K562 (cell line): ENCODE data around the gene LGI4. TPM values are rescaled to one million over a fixed set of nuclear protein-coding genes. Genes with fewer than 3 reads are reported as not detected.

Experiments
- ATAC-seq: fragments of 200-7000 bp; cut with Tn5 transposase; 3 replicates; pipeline ENCODE4 v1.9.1; 2020; ENCODE audit warnings: moderate library complexity
- BruUV-seq: library from RNA; stranded (reverse); fragments of 400-500 nt; replicated peaks from 2 replicates; lab custom pipeline; 2021; lab: Mats Ljungman, UMichigan
- CTCF ChIA-PET: fragments of 300-600 bp; formaldehyde crosslinking; extraction: SDS; loops from one replicate; lab custom pipeline; 2021; ENCODE audit warnings: low intra/inter-chr PET ratio; lab: Yijun Ruan, JAX
- POLR2A ChIA-PET: fragments of 300-600, 350-650 bp; sonication (Branson Sonifier 250); formaldehyde crosslinking; extraction: SDS; loops from one replicate; lab custom pipeline; 2021; ENCODE audit warnings: antibody characterized with exemption, inconsistent platforms; lab: Yijun Ruan, JAX
- DNase-seq, 4 experiments: peaks; one replicate each; pipeline versions ENCODE4 v3.0.0 to v3.0.0-alpha.2; 2011 to 2018; ENCODE audit warnings: low spot score in 3 of 4, mixed read lengths in 3 of 4; ENCODE audit errors: extremely low read depth in 1 of 4
- FAIRE-seq: peaks from 2 replicates; lab custom pipeline; 2011; peaks lifted over from hg19 to GRCh38; lab: Jason Lieb, UNC
- H2AFZ ChIP-seq: 2 replicates; pipeline ENCODE4 v1.6.0; 2011; ENCODE audit warnings: low read depth, low read length, control low read depth, inconsistent platforms
- H3K27ac ChIP-seq: fragments of 200-600 bp; 3 replicates; pipeline ENCODE4 v1.8.0; 2011; ENCODE audit warnings: low read depth, mild to moderate bottlenecking, control low read depth, inconsistent platforms, low read length, moderate library complexity, mixed read lengths; ENCODE audit errors: extremely low read depth
- H3K27me3 ChIP-seq, 2 experiments: fragments of 300-600 bp in 1 of 2; 2 replicates in 1 of 2; 3 replicates in 1 of 2; pipeline versions ENCODE4 v1.6.0 to v1.8.0; 2011; ENCODE audit warnings: inconsistent platforms in 2 of 2, low read length in 2 of 2, mild to moderate bottlenecking in 1 of 2, mixed read lengths in 1 of 2, moderate library complexity in 1 of 2; ENCODE audit not compliant: control insufficient read depth in 2 of 2, insufficient read depth in 2 of 2
- H3K36me3 ChIP-seq: fragments of 300-600 bp; 3 replicates; pipeline ENCODE4 v1.8.0; 2011; ENCODE audit warnings: mild to moderate bottlenecking, low read length, inconsistent platforms; ENCODE audit not compliant: control insufficient read depth, insufficient read depth
- H3K4me1 ChIP-seq, 2 experiments: fragments of 200-600 bp in 1 of 2; replicated peaks in 1 of 2; 2 replicates in 1 of 2; 3 replicates in 1 of 2; pipeline versions ENCODE4 v1.5.1 to v1.8.0; 2011; ENCODE audit warnings: inconsistent platforms in 2 of 2, low read length in 2 of 2, mild to moderate bottlenecking in 1 of 2, mixed read lengths in 1 of 2, moderate library complexity in 1 of 2; ENCODE audit not compliant: control insufficient read depth in 2 of 2, insufficient read depth in 2 of 2
- H3K4me2 ChIP-seq: 2 replicates; pipeline ENCODE4 v1.6.1; 2011; ENCODE audit warnings: low read length, control low read depth, inconsistent platforms, mixed read lengths; ENCODE audit not compliant: insufficient read depth
- H3K4me3 ChIP-seq: fragments of 200-600 bp; sonication (generic), shearing (Covaris generic); 2 replicates; pipeline ENCODE4 v1.5.1; 2016; ENCODE audit warnings: control low read depth, inconsistent platforms
- H3K79me2 ChIP-seq: fragments of 200-600 bp; 3 replicates; pipeline ENCODE4 v1.8.0; 2011; ENCODE audit warnings: low read length, inconsistent platforms; ENCODE audit not compliant: control insufficient read depth, insufficient read depth
- H3K9ac ChIP-seq, 2 experiments: 2 replicates each; pipeline versions ENCODE4 v1.6.0 to v1.6.1; 2011; ENCODE audit warnings: low read depth in 2 of 2, low read length in 2 of 2, control low read depth in 1 of 2, inconsistent platforms in 1 of 2, mild to moderate bottlenecking in 1 of 2, mixed read lengths in 1 of 2; ENCODE audit not compliant: insufficient read depth in 1 of 2
- H3K9me1 ChIP-seq: one replicate; pipeline ENCODE4 v1.6.0; 2011; ENCODE audit warnings: inconsistent platforms, mild to moderate bottlenecking, low read length, moderate library complexity; ENCODE audit not compliant: control insufficient read depth, insufficient read depth
- H3K9me3 ChIP-seq: replicated peaks from 2 replicates; pipeline ENCODE4 v1.5.1; 2011; ENCODE audit warnings: low read depth, low read length, inconsistent platforms; ENCODE audit not compliant: control insufficient read depth, insufficient read depth
- H4K20me1 ChIP-seq: replicated peaks from 2 replicates; pipeline ENCODE4 v1.6.1; 2011; ENCODE audit warnings: low read length, inconsistent platforms, mixed read lengths; ENCODE audit not compliant: control insufficient read depth, insufficient read depth
- CHD2 ChIP-seq: IDR thresholded peaks from 2 replicates; pipeline ENCODE4 v1.6.1; 2011; ENCODE audit warnings: low read depth, low read length
- CREB1 ChIP-seq, 2 experiments: sonication (generic) in 1 of 2; formaldehyde crosslinking in 1 of 2; IDR thresholded peaks; 2 replicates each; pipeline versions ENCODE4 v1.6.1 to v1.8.0; 2012 to 2022; ENCODE audit warnings: inconsistent platforms in 1 of 2, mild to moderate bottlenecking in 1 of 2, missing genetic modification reagents in 1 of 2, moderate library complexity in 1 of 2
- ESRRB ChIP-seq: fragments of 250-450 bp; sonication (Bioruptor Pico); IDR thresholded peaks from 2 replicates; pipeline ENCODE4 v1.5.0; 2020; ENCODE audit warnings: mild to moderate bottlenecking, moderate library complexity, borderline replicate concordance
- ETV6 ChIP-seq, 3 experiments: fragments of 150-350 bp in 1 of 3; sonication (generic) in 1 of 3; formaldehyde crosslinking in 1 of 3; IDR thresholded peaks; 2 replicates each; pipeline versions ENCODE4 v1.6.1 to v1.8.0; 2014 to 2022; ENCODE audit warnings: borderline replicate concordance in 2 of 3, low read depth in 2 of 3, antibody characterized with exemption in 1 of 3, low read length in 1 of 3, mild to moderate bottlenecking in 1 of 3, missing genetic modification reagents in 1 of 3
- GTF2F1 ChIP-seq: IDR thresholded peaks from 2 replicates; pipeline ENCODE4 v1.6.1; 2011; ENCODE audit warnings: low read depth, low read length, improper control_type of control experiment
- IRF9 ChIP-seq: fragments of 450-650 bp; IDR thresholded peaks from 2 replicates; pipeline ENCODE4 v1.6.1; 2016; ENCODE audit warnings: missing biosample characterization, missing genetic modification characterization
- KAT7 ChIP-seq: sonication (generic); formaldehyde crosslinking; IDR thresholded peaks from 2 replicates; pipeline ENCODE4 v1.8.0; 2022; ENCODE audit warnings: missing genetic modification reagents, mild to moderate bottlenecking, borderline replicate concordance
- MCM2 ChIP-seq: fragments of 450-650 bp; IDR thresholded peaks from 2 replicates; pipeline ENCODE4 v1.6.1; 2017; ENCODE audit warnings: low read depth, mild to moderate bottlenecking
- MYBL2 ChIP-seq, 2 experiments: fragments of 450-650 bp in 1 of 2; sonication (generic) in 1 of 2; formaldehyde crosslinking in 1 of 2; IDR thresholded peaks; 2 replicates each; pipeline versions ENCODE4 v1.6.1 to v1.8.1; 2017 to 2022; ENCODE audit warnings: borderline replicate concordance in 1 of 2, inconsistent platforms in 1 of 2, low read depth in 1 of 2, mild to moderate bottlenecking in 1 of 2, missing genetic modification reagents in 1 of 2, moderate library complexity in 1 of 2
- MYNN ChIP-seq, 2 experiments: sonication (generic); formaldehyde crosslinking in 1 of 2; IDR thresholded peaks; 2 replicates each; pipeline versions ENCODE4 v1.5.0 to v1.6.1; 2016 to 2020; ENCODE audit warnings: antibody characterized with exemption in 1 of 2, missing genetic modification reagents in 1 of 2
- POLR2A ChIP-seq: fragments of 450-650 bp; conservative IDR thresholded peaks from 2 replicates; pipeline ENCODE4 v1.6.1; 2016
- POLR2AphosphoS2 ChIP-seq: IDR thresholded peaks from 2 replicates; pipeline ENCODE4 v1.6.1; 2012; ENCODE audit warnings: low read length, improper control_type of control experiment
- POLR2H ChIP-seq: IDR thresholded peaks from 2 replicates; pipeline ENCODE4 v1.6.1; 2016; ENCODE audit warnings: missing genetic modification characterization, low read depth, mild to moderate bottlenecking, control low read depth, missing compliant biosample characterization, moderate library complexity
- SMAD2 ChIP-seq: fragments of 150-350 bp; IDR thresholded peaks from 2 replicates; pipeline ENCODE4 v1.6.1; 2014; ENCODE audit warnings: low read depth, mild to moderate bottlenecking, low read length
- SUPT5H ChIP-seq: fragments of 450-650 bp; IDR thresholded peaks from 2 replicates; pipeline ENCODE4 v1.6.1; 2016
- TEAD2 ChIP-seq: fragments of 450-650 bp; IDR thresholded peaks from 2 replicates; pipeline ENCODE4 v1.6.1; 2016; ENCODE audit warnings: missing genetic modification characterization, control low read depth, missing compliant biosample characterization
- ZNF280B ChIP-seq: fragments of 250-450 bp; sonication (Bioruptor Pico); IDR thresholded peaks from 2 replicates; pipeline ENCODE4 v1.5.1; 2021; ENCODE audit warnings: mild to moderate bottlenecking
- ZSCAN29 ChIP-seq: fragments of 450-650 bp; IDR thresholded peaks from 2 replicates; pipeline ENCODE4 v1.6.1; 2017
- WGBS: fragments of 100-300 bp; shearing (Covaris generic); methylation state at CpG from one replicate; pipeline ENCODE4 v1.1.6; 2016; ENCODE audit warnings: low coverage, mixed read lengths; ENCODE audit not compliant: insufficient coverage; ENCODE audit errors: missing lambda C conversion rate; 5-methylcytosine and 5-hydroxymethylcytosine counted together
- in situ Hi-C: fragments of 300-500 bp; cut with MboI; formaldehyde crosslinking; loops from 4 replicates; pipeline ENCODE4 v1.15.0; 2018; ENCODE audit warnings: inconsistent platforms, mixed read lengths
- intact Hi-C: fragments of 100-400 bp; cut with micrococcal nuclease; formaldehyde crosslinking; loops from 2 replicates; pipeline ENCODE4 v1.14.2; 2022
- polyA plus RNA-seq, 8 experiments: library from polyadenylated mRNA; depleted of rRNA in 4 of 8; stranded (reverse) in 5 of 8; unstranded in 3 of 8; fragments of >200 nt; fragmentation: Nextera tagmentation in 2 of 8; fragmentation: Illumina TruSeq in 1 of 8; extraction: Ambion mirVana in 2 of 8; extraction: Trizol in 1 of 8; gene quantifications; 2 replicates each; pipeline versions ENCODE4 v1.2.1 to v1.2.3, GENCODE V29; 2011 to 2014; ENCODE audit warnings: inconsistent platforms in 1 of 8, missing spikeins in 1 of 8
- total RNA-seq, 7 experiments: library from RNA; depleted of rRNA in 6 of 7; stranded (reverse); fragments of >200 nt in 6 of 7; fragmentation: Illumina TruSeq in 2 of 7; extraction: Trizol in 2 of 7; gene quantifications; 2 replicates each; pipeline versions ENCODE4 v1.2.1 to v1.2.3, GENCODE V29; 2011 to 2021; ENCODE audit warnings: low replicate concordance in 1 of 7

Gene LGI4
- total and polyA plus RNA-seq, 9 of the 15 experiments (the other 6 are each of a cell fraction or from before 2014, with no cell fraction given) = 0.14 to 0.30 (median 0.24) TPM; not detected in 4

- Histone ChIP-seq H3K36me3 (peaks cover 66% of the 10 kb centered on the region), H3K9me1 (no peaks in the 10 kb centered on the region), H3K9ac (peak overlapping the region in 1 of 2 experiments; percentile 6; a peak in 1 of 4 replicates), H3K27me3 (no peaks in the 10 kb centered on the region; a peak in 1 of 5 replicates), H4K20me1 (no peaks in the 10 kb centered on the region), H2AFZ (no peak overlapping the region), H3K9me3 (peaks cover 12% of the 10 kb centered on the region; the same call in 1 of the 2 replicates), H3K4me3 (no peak overlapping the region), H3K27ac (no peak overlapping the region), H3K79me2 (peaks cover 8% of the 10 kb centered on the region; the same call in 2 of the 3 replicates), H3K4me1 (peaks cover 38 to 39% of the 10 kb centered on the region in 2 experiments), H3K4me2 (no peak overlapping the region)
- in situ Hi-C loops (no loop called here), intact Hi-C loops (no loop called here)
- FAIRE-seq (no peak), DNase-seq (no peak), ATAC-seq (no peak)
- BruUV-seq = no TSS peak
- CTCF ChIA-PET = no interaction called here
- POLR2A ChIA-PET = interaction anchor here (0.6 to 1.4 kb wide), 5 partner anchors 8 to 459 kb away, joined by 3 to 4 read pairs (median 3); no protein-coding TSS in a partner anchor
- 95% methylated on average over 7 of the region's 7 CpGs for WGBS
- no peak for TF ChIP-seq MCM2
- no peak for TF ChIP-seq KAT7 (CRISPR knock-in tag)
- TF ChIP-seq CHD2 = no peak
- no peak for TF ChIP-seq SMAD2
- TF ChIP-seq ETV6 (IDR thresholded peaks at IDR 0.05; ENCODE audit: borderline replicate concordance in 1 of 2, low read depth in 2 of 2, low read length in 1 of 2) = no peak
- TF ChIP-seq ETV6 (CRISPR knock-in tag; IDR thresholded peaks at IDR 0.05; ENCODE audit: borderline replicate concordance) = no peak
- peak; percentile 70 for TF ChIP-seq POLR2A
- no peak for TF ChIP-seq GTF2F1
- no peak for TF ChIP-seq ZSCAN29
- TF ChIP-seq ESRRB (CRISPR knock-in tag) = no peak
- 0 out of 2 replicates have a peak, but pooled peaks have one; percentile 55 for TF ChIP-seq POLR2H (tag)
- TF ChIP-seq IRF9 (tag) = no peak
- TF ChIP-seq POLR2AphosphoS2 = peak; percentile 59; the same call in 1 of the 2 replicates
- no peak for TF ChIP-seq MYBL2 (IDR thresholded peaks at IDR 0.05; ENCODE audit: low read depth)
- TF ChIP-seq MYBL2 (CRISPR knock-in tag; IDR thresholded peaks at IDR 0.05; ENCODE audit: borderline replicate concordance) = no peak
- peak; percentile 65 for TF ChIP-seq SUPT5H
- no peak for TF ChIP-seq CREB1 (IDR thresholded peaks at IDR 0.05)
- no peak for TF ChIP-seq CREB1 (CRISPR knock-in tag; IDR thresholded peaks at IDR 0.05)
- no peak for TF ChIP-seq ZNF280B
- TF ChIP-seq MYNN (IDR thresholded peaks at IDR 0.05) = peak; percentile 13; the same call in 1 of the 2 replicates
- TF ChIP-seq MYNN (CRISPR knock-in tag; IDR thresholded peaks at IDR 0.05) = no peak
- TF ChIP-seq TEAD2 = no peak
Measured at GRCh38 chr19:35170359-35171061, 35.7 kb upstream of the LGI4 start.
